Osteocyte (in vitro differentiated cells): ENCODE results near the gene RNF182. TPM values are rescaled to one million over a fixed set of nuclear protein-coding genes. Genes with fewer than 3 reads are reported as not detected.

Source experiments
- DNase-seq: peaks from one replicate; pipeline ENCODE4 v3.0.0; 2021; ENCODE audit warnings: mixed read lengths; ENCODE audit not compliant: unreplicated experiment; ENCODE audit errors: extremely low spot score
- H3K27ac Mint-ChIP-seq: one replicate; pipeline ENCODE4 v1.8.0; 2021; ENCODE audit warnings: mild to moderate bottlenecking, mixed read lengths; ENCODE audit not compliant: unreplicated experiment
- H3K27me3 Mint-ChIP-seq: one replicate; pipeline ENCODE4 v1.8.0; 2021; ENCODE audit warnings: mixed read lengths; ENCODE audit not compliant: unreplicated experiment
- H3K36me3 Mint-ChIP-seq: one replicate; pipeline ENCODE4 v1.8.0; 2021; ENCODE audit warnings: mixed read lengths; ENCODE audit not compliant: unreplicated experiment
- H3K4me1 Mint-ChIP-seq: one replicate; pipeline ENCODE4 v1.8.0; 2021; ENCODE audit warnings: mixed read lengths; ENCODE audit not compliant: unreplicated experiment
- H3K4me3 Mint-ChIP-seq: one replicate; pipeline ENCODE4 v1.8.0; 2021; ENCODE audit warnings: mild to moderate bottlenecking, moderate library complexity, mixed read lengths; ENCODE audit not compliant: unreplicated experiment
- H3K9me3 Mint-ChIP-seq: one replicate; pipeline ENCODE4 v1.8.0; 2021; ENCODE audit warnings: mixed read lengths; ENCODE audit not compliant: unreplicated experiment
- total RNA-seq: library from RNA; stranded (reverse); gene quantifications from 2 replicates; pipeline ENCODE4 v1.2.1, GENCODE V29; 2021
- TF ChIP-seq, protein P1 (sequence below): fragments of 200-600 bp; sonication (generic); IDR thresholded peaks from 2 replicates; pipeline ENCODE4 v1.5.0; 2021; ENCODE audit warnings: antibody characterized with exemption, mild to moderate bottlenecking, moderate library complexity

RNF182 gene
- total RNA-seq, 1 donor from 2014 or later: 11.0 TPM

DNA sequence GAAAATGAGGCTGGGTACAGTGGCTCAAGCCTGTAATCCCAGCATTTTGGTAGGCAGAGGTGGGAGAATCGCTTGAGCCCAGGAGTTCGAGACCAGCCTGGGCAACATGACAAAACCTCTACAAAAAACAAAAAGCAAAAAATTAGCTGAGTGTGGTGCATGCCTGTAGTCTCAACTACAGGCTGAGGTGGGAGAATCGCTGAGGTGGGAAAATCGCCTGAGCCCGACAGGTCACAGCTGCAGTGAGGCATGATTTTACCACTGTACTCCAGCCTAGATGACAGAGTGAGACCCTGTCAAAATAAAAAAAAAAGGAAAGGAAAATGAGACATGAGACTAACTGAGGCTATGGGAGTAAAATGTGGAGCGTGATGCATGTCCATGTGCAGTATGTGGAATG, 104.9 kb downstream of the RNF182 start:
- Mint-ChIP-seq H3K27ac (no peak overlapping the region), H3K36me3 (no peaks in the 10 kb centered on the region), H3K4me3 (no peak overlapping the region), H3K9me3 (no peaks in the 10 kb centered on the region), H3K4me1 (peaks cover 15% of the 10 kb centered on the region), H3K27me3 (no peaks in the 10 kb centered on the region)
- DNase-seq: no peak
- TF ChIP-seq, protein P1, sequence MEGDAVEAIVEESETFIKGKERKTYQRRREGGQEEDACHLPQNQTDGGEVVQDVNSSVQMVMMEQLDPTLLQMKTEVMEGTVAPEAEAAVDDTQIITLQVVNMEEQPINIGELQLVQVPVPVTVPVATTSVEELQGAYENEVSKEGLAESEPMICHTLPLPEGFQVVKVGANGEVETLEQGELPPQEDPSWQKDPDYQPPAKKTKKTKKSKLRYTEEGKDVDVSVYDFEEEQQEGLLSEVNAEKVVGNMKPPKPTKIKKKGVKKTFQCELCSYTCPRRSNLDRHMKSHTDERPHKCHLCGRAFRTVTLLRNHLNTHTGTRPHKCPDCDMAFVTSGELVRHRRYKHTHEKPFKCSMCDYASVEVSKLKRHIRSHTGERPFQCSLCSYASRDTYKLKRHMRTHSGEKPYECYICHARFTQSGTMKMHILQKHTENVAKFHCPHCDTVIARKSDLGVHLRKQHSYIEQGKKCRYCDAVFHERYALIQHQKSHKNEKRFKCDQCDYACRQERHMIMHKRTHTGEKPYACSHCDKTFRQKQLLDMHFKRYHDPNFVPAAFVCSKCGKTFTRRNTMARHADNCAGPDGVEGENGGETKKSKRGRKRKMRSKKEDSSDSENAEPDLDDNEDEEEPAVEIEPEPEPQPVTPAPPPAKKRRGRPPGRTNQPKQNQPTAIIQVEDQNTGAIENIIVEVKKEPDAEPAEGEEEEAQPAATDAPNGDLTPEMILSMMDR: no peak

Other genes starting within 250 kb of the RNF182 start
- gene RANBP9, start 213.1 kb upstream of the RNF182 start, total RNA-seq: 53.6 and 55.4 TPM in 2 replicates
- 23.4 and 24.8 TPM in 2 replicates for gene MCUR1, start 110.4 kb upstream of the RNF182 start, total RNA-seq
- gene CD83, start 192.8 kb downstream of the RNF182 start, total RNA-seq: 1.4 and 1.6 TPM in 2 replicates